ENCODE data around the gene CAVIN1. TPM values are rescaled to one million over a fixed set of nuclear protein-coding genes. Genes with fewer than 3 reads are reported as not detected.
"Not testable (repeated sequence)": the region's sequence is repeated elsewhere in the genome, so short reads cannot be mapped to it uniquely, and the experiment has no call there.

Gene CAVIN1
- total RNA-seq, 2 experiments from 2014 or later: 1.7 to 2.0 TPM

GRCh38 chr17:42428141-42428944 is 5.3 kb upstream of the CAVIN1 start:
- DNase-seq (peak; percentile 58), ATAC-seq (peak; percentile 64)
- ChIA-PET POLR2A (interaction anchor here (1.0 kb wide), 1 partner anchor 86 kb away, joined by 3 read pairs; no protein-coding TSS in a partner anchor), CTCF (interaction anchor here (0.7 to 2.3 kb wide), 13 partner anchors 13 to 102 kb away, joined by 3 to 16 read pairs (median 5); no protein-coding TSS in a partner anchor)
- Mint-ChIP-seq H3K36me3 (ENCODE audit: low read depth) (no peaks in the 10 kb centered on the region), H3K27ac (no peak overlapping the region), H3K4me3 (no peak overlapping the region), H3K27me3 (ENCODE audit: low read depth) (peaks cover 31% of the 10 kb centered on the region), H3K9me3 (ENCODE audit: insufficient read depth) (no peaks in the 10 kb centered on the region), H3K4me1 (ENCODE audit: low read depth) (peaks cover under 1% of the 10 kb centered on the region)

GRCh38 chr17:42424991-42425610 is 2.0 kb upstream of the CAVIN1 start:
- H3K4me1 Mint-ChIP-seq (ENCODE audit: low read depth): peaks cover 14% of the 10 kb centered on the region
- no peaks in the 10 kb centered on the region for H3K9me3 Mint-ChIP-seq (ENCODE audit: insufficient read depth)
- DNase-seq: no peak
- ChIA-PET POLR2A (no interaction called here), CTCF (no interaction called here)
- H3K4me3 Mint-ChIP-seq: no peak overlapping the region
- H3K27ac Mint-ChIP-seq: no peak overlapping the region
- H3K27me3 Mint-ChIP-seq (ENCODE audit: low read depth): peaks cover 51% of the 10 kb centered on the region
- ATAC-seq: no peak
- H3K36me3 Mint-ChIP-seq (ENCODE audit: low read depth): no peaks in the 10 kb centered on the region

- H3K9me3 Mint-ChIP-seq (ENCODE audit: insufficient read depth): no peaks in the 10 kb centered on the region
These were observed 710 bp upstream of the CAVIN1 start for GRCh38 chr17:42423766-42424165.

GRCh38 chr17:42422412-42422957 is 571 bp downstream of the CAVIN1 start:
- Mint-ChIP-seq H3K4me3 (peak overlapping the region; percentile 68), H3K27ac (no peak overlapping the region)

More at GRCh38 chr17:42423766-42424165, 710 bp upstream of the CAVIN1 start:
- Mint-ChIP-seq H3K27ac (no peak overlapping the region), H3K36me3 (ENCODE audit: low read depth) (no peaks in the 10 kb centered on the region), H3K27me3 (ENCODE audit: low read depth) (peaks cover 54% of the 10 kb centered on the region), H3K4me1 (ENCODE audit: low read depth) (peaks cover 14% of the 10 kb centered on the region), H3K4me3 (no peak overlapping the region)
- POLR2A ChIA-PET: no interaction called here
- DNase-seq (no peak), ATAC-seq (no peak)
- CTCF ChIA-PET: interaction anchor here (0.6 to 1.9 kb wide), 5 partner anchors 11 to 104 kb away, joined by 3 to 10 read pairs (median 4); no protein-coding TSS in a partner anchor

GRCh38 chr17:42421507-42422338 is 1.3 kb downstream of the CAVIN1 start:
- ATAC-seq (peak; percentile 16), DNase-seq (no peak)
- H3K27me3 Mint-ChIP-seq (ENCODE audit: low read depth): peaks cover 48% of the 10 kb centered on the region
- no peak overlapping the region for H3K27ac Mint-ChIP-seq
- CTCF ChIA-PET: interaction anchor here (0.7 to 2.1 kb wide), 11 partner anchors 15 to 106 kb away, joined by 3 to 11 read pairs (median 5); no protein-coding TSS in a partner anchor
- H3K9me3 Mint-ChIP-seq (ENCODE audit: insufficient read depth): no peaks in the 10 kb centered on the region
- POLR2A ChIA-PET: interaction anchor here (1.4 kb wide), 1 partner anchor 99 kb away, joined by 3 read pairs; no protein-coding TSS in a partner anchor
- no peaks in the 10 kb centered on the region for H3K36me3 Mint-ChIP-seq (ENCODE audit: low read depth)
- peak overlapping the region; percentile 62 for H3K4me3 Mint-ChIP-seq
- H3K4me1 Mint-ChIP-seq (ENCODE audit: low read depth): peaks cover 14% of the 10 kb centered on the region

More at GRCh38 chr17:42422412-42422957, 571 bp downstream of the CAVIN1 start:
- CTCF ChIA-PET: interaction anchor here (0.9 to 1.9 kb wide), 9 partner anchors 9 to 132 kb away, joined by 3 to 10 read pairs (median 5); no protein-coding TSS in a partner anchor
- peak; percentile 34 for DNase-seq
- POLR2A ChIA-PET: interaction anchor here (1.4 kb wide), 1 partner anchor 98 kb away, joined by 3 read pairs; no protein-coding TSS in a partner anchor
- H3K36me3 Mint-ChIP-seq (ENCODE audit: low read depth): no peaks in the 10 kb centered on the region
- peaks cover 47% of the 10 kb centered on the region for H3K27me3 Mint-ChIP-seq (ENCODE audit: low read depth)
- peaks cover 14% of the 10 kb centered on the region for H3K4me1 Mint-ChIP-seq (ENCODE audit: low read depth)
- no peaks in the 10 kb centered on the region for H3K9me3 Mint-ChIP-seq (ENCODE audit: insufficient read depth)
- peak; percentile 68 for ATAC-seq

GRCh38 chr17:42421136-42421506 is 1.9 kb downstream of the CAVIN1 start:
- ATAC-seq: no peak
- H3K27ac Mint-ChIP-seq: no peak overlapping the region
- POLR2A ChIA-PET: no interaction called here
- peak overlapping the region; percentile 46 for H3K4me3 Mint-ChIP-seq
- peaks cover 51% of the 10 kb centered on the region for H3K27me3 Mint-ChIP-seq (ENCODE audit: low read depth)
- no peaks in the 10 kb centered on the region for H3K36me3 Mint-ChIP-seq (ENCODE audit: low read depth)
- no peak for DNase-seq
- peaks cover 14% of the 10 kb centered on the region for H3K4me1 Mint-ChIP-seq (ENCODE audit: low read depth)
- CTCF ChIA-PET: interaction anchor here (0.7 to 2.1 kb wide), 6 partner anchors 15 to 99 kb away, joined by 3 to 11 read pairs (median 3); no protein-coding TSS in a partner anchor
- no peaks in the 10 kb centered on the region for H3K9me3 Mint-ChIP-seq (ENCODE audit: insufficient read depth)

GRCh38 chr17:42417981-42418380 is 5.1 kb downstream of the CAVIN1 start:
- H3K27ac Mint-ChIP-seq; POLR2A ChIA-PET; ATAC-seq; H3K4me3 Mint-ChIP-seq; H3K9me3 Mint-ChIP-seq (ENCODE audit: insufficient read depth); H3K36me3 Mint-ChIP-seq (ENCODE audit: low read depth); DNase-seq; CTCF ChIA-PET: not testable (repeated sequence)
- peaks cover 21% of the 10 kb centered on the region for H3K4me1 Mint-ChIP-seq (ENCODE audit: low read depth)
- peaks cover 36% of the 10 kb centered on the region for H3K27me3 Mint-ChIP-seq (ENCODE audit: low read depth)

- Mint-ChIP-seq H3K4me3 (no peak overlapping the region), H3K36me3 (ENCODE audit: low read depth) (no peaks in the 10 kb centered on the region), H3K27me3 (ENCODE audit: low read depth) (peaks cover 10% of the 10 kb centered on the region), H3K27ac (peak overlapping the region; percentile 53), H3K9me3 (ENCODE audit: insufficient read depth) (no peaks in the 10 kb centered on the region), H3K4me1 (ENCODE audit: low read depth) (peaks cover 12% of the 10 kb centered on the region)
- POLR2A ChIA-PET: no interaction called here
- DNase-seq: peak; percentile 62
- CTCF ChIA-PET: interaction anchor here (0.5 to 3.3 kb wide), 12 partner anchors 9 to 121 kb away, joined by 3 to 20 read pairs (median 5); no protein-coding TSS in a partner anchor
- ATAC-seq: peak; percentile 69
These were observed 8.2 kb downstream of the CAVIN1 start for GRCh38 chr17:42414704-42415409.

- POLR2A ChIA-PET: interaction anchor here (0.6 kb wide), 1 partner anchor 107 kb away, joined by 3 read pairs; no protein-coding TSS in a partner anchor
- peaks cover 5% of the 10 kb centered on the region for H3K27me3 Mint-ChIP-seq (ENCODE audit: low read depth)
- ATAC-seq (no peak), DNase-seq (no peak)
- H3K4me1 Mint-ChIP-seq (ENCODE audit: low read depth): peaks cover 12% of the 10 kb centered on the region
- H3K9me3 Mint-ChIP-seq (ENCODE audit: insufficient read depth): no peaks in the 10 kb centered on the region
- H3K4me3 Mint-ChIP-seq: no peak overlapping the region
- H3K36me3 Mint-ChIP-seq (ENCODE audit: low read depth): no peaks in the 10 kb centered on the region
- CTCF ChIA-PET: interaction anchor here (1.4 to 3.3 kb wide), 5 partner anchors 7 to 114 kb away, joined by 4 to 20 read pairs (median 10); partner anchors contain the start of gene CAVIN1
- no peak overlapping the region for H3K27ac Mint-ChIP-seq
These were observed 9.5 kb downstream of the CAVIN1 start for GRCh38 chr17:42413464-42414040.

- Mint-ChIP-seq H3K9me3 (ENCODE audit: insufficient read depth) (no peaks in the 10 kb centered on the region), H3K4me1 (ENCODE audit: low read depth) (peaks cover 17% of the 10 kb centered on the region), H3K27ac (no peak overlapping the region), H3K4me3 (no peak overlapping the region), H3K27me3 (ENCODE audit: low read depth) (peaks cover 5% of the 10 kb centered on the region), H3K36me3 (ENCODE audit: low read depth) (no peaks in the 10 kb centered on the region)
- DNase-seq (no peak), ATAC-seq (no peak)
- ChIA-PET POLR2A (no interaction called here), CTCF (interaction anchor here (0.8 to 17.8 kb wide), 5 partner anchors 9 to 115 kb away, joined by 3 to 666 read pairs (median 12); partner anchors contain the start of gene CAVIN1)
These were observed 11.0 kb downstream of the CAVIN1 start for GRCh38 chr17:42411905-42412679.

Data from activated CD8-positive, alpha-beta T cell treated with anti-CD3 and anti-CD28 coated beads, Interleukin-2, amount 10 ng/mL, durations not matched to agents 7 days and 5 days (primary cell).